ENCODE results near the gene MDFI.

DNA sequence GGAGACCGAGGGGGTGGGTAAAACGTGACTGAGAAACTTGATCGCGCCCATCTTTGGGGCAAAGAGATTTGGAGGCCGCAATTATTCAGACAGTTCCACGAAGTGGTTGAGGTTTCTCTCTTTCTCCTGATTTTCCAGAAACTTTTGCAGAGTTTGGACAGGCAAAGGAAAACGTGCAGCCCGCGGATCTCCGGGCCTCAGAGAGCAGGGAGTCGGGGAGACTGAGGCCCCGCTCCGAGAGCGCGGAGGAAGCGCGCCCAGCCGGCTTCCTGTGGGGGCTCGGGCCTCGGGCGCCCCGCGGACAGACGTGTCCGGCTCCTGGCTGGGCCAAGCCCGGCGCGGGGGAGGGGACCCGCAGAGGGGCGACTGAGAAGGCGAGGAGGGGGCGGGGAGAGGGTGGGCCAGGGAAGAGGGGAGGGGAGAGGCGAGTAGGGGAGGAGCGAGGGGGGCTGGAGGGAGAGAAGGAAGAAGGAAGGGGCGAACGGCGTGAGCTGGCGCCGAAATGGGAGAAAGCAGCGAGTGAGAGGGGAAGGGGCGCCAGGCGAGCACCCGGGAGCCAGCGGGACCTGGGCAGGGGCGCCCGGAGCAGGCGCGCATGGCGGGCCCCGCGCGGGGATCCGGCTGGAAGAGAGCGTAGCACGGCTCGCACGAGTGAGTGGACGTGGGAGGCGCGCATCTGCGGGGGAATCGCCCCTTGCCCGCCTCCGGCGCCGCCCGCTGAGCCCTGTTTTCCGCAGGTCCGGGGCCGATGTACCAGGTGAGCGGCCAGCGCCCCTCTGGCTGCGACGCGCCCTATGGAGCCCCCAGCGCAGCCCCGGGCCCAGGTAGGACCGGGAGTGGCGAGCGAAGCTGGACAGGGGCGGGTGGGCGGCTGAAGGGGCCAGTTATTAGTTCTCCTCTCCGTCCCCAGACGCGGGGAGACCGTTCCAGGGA is at the start of gene MDFI:
- TF ChIP-seq, protein P1, sequence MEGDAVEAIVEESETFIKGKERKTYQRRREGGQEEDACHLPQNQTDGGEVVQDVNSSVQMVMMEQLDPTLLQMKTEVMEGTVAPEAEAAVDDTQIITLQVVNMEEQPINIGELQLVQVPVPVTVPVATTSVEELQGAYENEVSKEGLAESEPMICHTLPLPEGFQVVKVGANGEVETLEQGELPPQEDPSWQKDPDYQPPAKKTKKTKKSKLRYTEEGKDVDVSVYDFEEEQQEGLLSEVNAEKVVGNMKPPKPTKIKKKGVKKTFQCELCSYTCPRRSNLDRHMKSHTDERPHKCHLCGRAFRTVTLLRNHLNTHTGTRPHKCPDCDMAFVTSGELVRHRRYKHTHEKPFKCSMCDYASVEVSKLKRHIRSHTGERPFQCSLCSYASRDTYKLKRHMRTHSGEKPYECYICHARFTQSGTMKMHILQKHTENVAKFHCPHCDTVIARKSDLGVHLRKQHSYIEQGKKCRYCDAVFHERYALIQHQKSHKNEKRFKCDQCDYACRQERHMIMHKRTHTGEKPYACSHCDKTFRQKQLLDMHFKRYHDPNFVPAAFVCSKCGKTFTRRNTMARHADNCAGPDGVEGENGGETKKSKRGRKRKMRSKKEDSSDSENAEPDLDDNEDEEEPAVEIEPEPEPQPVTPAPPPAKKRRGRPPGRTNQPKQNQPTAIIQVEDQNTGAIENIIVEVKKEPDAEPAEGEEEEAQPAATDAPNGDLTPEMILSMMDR (IDR thresholded peaks at IDR 0.05; ENCODE audit: low read depth, low read length, missing input control), result no peak
- TF ChIP-seq, protein P2, sequence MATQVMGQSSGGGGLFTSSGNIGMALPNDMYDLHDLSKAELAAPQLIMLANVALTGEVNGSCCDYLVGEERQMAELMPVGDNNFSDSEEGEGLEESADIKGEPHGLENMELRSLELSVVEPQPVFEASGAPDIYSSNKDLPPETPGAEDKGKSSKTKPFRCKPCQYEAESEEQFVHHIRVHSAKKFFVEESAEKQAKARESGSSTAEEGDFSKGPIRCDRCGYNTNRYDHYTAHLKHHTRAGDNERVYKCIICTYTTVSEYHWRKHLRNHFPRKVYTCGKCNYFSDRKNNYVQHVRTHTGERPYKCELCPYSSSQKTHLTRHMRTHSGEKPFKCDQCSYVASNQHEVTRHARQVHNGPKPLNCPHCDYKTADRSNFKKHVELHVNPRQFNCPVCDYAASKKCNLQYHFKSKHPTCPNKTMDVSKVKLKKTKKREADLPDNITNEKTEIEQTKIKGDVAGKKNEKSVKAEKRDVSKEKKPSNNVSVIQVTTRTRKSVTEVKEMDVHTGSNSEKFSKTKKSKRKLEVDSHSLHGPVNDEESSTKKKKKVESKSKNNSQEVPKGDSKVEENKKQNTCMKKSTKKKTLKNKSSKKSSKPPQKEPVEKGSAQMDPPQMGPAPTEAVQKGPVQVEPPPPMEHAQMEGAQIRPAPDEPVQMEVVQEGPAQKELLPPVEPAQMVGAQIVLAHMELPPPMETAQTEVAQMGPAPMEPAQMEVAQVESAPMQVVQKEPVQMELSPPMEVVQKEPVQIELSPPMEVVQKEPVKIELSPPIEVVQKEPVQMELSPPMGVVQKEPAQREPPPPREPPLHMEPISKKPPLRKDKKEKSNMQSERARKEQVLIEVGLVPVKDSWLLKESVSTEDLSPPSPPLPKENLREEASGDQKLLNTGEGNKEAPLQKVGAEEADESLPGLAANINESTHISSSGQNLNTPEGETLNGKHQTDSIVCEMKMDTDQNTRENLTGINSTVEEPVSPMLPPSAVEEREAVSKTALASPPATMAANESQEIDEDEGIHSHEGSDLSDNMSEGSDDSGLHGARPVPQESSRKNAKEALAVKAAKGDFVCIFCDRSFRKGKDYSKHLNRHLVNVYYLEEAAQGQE (IDR thresholded peaks at IDR 0.05), result no peak

Measured in liver (tissue), 2 donors.